Measurements from ENCODE around the gene CNOT2.

GRCh38 chr12:70227911-70228310 is 15.3 kb upstream of the CNOT2 start:
- TF ChIP-seq EZH2phosphoT487 (IDR thresholded peaks at IDR 0.05; ENCODE audit: low read depth, severe bottlenecking, unreplicated experiment) (no peak), EZH2 (IDR thresholded peaks at IDR 0.05; ENCODE audit: borderline replicate concordance) (no peak)
